ENCODE results near the gene TGFBR3. TPM values are rescaled to one million over a fixed set of nuclear protein-coding genes. Genes with fewer than 3 reads are reported as not detected.

TGFBR3 gene
- total and polyA plus RNA-seq, 7 donors: 1.2 to 170 (median 92.2) TPM

DNA sequence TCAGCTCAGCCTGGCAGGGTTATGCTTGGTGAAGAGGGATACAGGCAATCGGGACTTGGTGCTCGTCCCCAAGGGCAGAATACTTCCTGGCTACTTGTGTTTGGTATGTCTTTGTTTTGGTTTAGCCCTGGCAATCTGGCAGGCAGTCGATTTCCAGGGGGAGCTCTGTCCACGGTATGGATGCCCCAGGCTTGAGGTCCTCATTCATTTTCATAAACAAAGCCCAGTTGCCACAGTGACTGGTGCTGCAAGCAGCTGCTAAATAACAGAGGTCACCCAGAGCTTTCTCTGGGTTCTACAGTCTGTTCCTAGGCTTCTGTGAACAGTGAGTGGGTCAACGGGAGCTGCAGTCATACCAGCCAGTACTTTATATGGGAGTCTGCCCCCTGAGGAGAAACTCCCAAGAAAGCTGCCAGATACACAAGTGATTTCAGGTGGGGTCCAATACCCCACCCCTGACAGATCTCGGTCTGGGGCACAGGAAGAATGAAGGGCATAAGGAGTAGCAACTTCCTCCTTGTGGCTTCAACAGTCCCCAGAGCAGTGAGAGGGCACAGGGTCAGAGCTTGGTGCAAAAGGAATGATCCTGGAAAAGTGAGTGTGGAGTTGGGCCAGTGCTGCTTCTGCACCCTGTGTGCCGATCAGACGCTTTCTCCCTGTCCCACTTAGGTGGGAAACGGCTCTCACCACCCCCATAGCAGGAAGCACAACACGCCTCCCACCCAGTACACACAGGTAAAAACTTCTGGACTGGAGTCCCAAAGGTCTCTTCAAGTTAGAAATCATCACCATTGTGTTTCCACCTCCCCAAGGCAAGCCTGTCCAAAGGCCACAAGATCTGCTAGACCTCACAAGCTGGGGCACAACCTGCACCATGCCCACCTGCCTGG is 55.5 kb downstream of the TGFBR3 start:
- 13 to 44% methylated on average over 10 of the region's 10 CpGs for WGBS, 2 donors
- Histone ChIP-seq H3K36me3 (no peaks in the 10 kb centered on the region), H3K4me1 (peaks cover 0 to 83% (median 70%) of the 10 kb centered on the region in 4 donors), H3K27ac (peak overlapping the region; percentile 64 to 81 (median 79)), H3K27me3 (no peaks in the 10 kb centered on the region), H3K4me3 (no peak overlapping the region), H3K9me3 (no peaks in the 10 kb centered on the region)
- intact Hi-C loops (cut with DNase I): loop anchor here (5.0 kb wide), 1 partner anchor 88 kb away; no protein-coding TSS in a partner anchor
- peak; percentile 85 for DNase-seq
- TF ChIP-seq, protein P1, sequence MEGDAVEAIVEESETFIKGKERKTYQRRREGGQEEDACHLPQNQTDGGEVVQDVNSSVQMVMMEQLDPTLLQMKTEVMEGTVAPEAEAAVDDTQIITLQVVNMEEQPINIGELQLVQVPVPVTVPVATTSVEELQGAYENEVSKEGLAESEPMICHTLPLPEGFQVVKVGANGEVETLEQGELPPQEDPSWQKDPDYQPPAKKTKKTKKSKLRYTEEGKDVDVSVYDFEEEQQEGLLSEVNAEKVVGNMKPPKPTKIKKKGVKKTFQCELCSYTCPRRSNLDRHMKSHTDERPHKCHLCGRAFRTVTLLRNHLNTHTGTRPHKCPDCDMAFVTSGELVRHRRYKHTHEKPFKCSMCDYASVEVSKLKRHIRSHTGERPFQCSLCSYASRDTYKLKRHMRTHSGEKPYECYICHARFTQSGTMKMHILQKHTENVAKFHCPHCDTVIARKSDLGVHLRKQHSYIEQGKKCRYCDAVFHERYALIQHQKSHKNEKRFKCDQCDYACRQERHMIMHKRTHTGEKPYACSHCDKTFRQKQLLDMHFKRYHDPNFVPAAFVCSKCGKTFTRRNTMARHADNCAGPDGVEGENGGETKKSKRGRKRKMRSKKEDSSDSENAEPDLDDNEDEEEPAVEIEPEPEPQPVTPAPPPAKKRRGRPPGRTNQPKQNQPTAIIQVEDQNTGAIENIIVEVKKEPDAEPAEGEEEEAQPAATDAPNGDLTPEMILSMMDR (IDR thresholded peaks at IDR 0.05): peak in 1 of 4 experiments; percentile 23
- TF ChIP-seq POLR2A (IDR thresholded peaks at IDR 0.05): no peak
- peak; percentile 10 to 65 (median 55) for TF ChIP-seq POLR2AphosphoS5 (IDR thresholded peaks at IDR 0.05)
- TF ChIP-seq EP300 (IDR thresholded peaks at IDR 0.05): peak in 1 of 4 donors; percentile 72

DNA sequence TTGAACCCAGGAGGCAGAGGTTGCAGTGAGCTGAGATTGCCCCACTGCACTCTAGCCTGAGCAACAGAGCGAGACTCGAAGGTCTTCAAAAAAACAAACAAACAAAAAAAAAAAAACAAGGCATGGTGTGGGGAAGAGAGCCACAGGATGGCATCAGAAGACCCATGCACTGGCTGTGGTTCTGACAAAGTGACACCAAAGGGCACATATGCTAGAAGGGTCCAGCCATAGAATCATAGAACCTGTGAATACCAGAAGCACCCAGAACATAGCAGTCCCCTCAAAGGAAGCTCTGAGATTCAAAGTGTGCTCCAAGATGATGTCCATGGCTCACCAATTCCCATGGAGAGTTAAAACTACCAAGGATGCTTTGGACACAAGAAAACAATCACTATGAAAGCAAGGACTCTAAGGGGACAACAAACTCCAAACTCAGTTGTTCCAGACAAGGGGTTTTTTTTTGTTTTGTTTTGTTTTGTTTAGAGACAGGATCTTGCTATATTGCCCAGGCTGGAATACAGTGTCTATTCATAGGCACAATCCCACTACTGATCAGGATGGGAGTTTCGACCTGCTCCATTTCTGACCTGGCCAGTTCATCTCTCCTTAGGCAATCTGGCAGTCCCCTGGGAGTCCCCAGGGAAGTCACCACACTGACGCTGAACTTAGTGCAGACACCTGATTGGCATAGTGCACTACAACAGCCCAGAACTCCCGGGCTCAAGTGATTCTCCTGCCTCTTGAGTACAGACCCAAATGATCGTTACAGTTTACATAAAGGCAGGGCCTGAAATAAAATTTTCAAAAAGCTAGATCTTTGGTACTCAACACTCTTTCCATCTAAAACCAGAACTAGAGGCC is 56.4 kb downstream of the TGFBR3 start:
- DNase-seq: no peak
- no peak overlapping the region for H3K4me3 ChIP-seq

DNA sequence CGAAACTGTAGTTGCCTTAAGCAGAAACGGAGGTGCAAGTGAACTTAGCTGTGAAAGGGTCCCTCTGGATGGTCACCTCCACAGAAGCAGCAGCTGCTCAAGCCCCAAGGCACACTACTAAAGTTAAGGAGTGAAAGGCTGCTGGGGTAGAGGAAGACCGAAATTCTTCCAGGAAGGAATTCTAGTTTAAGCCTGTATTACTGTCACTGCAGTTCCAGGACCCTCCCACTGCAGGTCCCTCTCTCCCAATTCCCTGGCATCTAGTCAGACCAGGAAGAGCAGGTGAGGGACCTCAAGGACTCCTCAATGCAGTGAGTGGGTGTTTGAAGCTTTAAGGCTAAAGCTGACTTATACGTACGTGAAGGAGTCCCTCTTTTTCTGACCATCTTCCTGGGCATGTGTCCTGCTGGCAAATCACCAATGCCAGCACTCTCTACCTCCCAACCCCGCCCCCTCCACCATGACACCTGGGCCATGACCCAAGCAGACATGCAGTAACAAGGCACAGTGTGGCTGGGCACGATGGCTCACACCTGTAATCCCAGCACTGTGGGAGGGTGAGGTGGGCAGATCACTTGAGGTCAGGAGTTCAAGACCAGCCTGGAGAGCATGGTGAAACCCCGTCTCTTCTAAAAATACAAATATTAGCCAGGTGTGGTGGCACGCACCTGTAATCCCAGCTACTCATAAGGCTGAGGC is 57.2 kb downstream of the TGFBR3 start:
- peaks cover 0 to 68% (median 57%) of the 10 kb centered on the region in 4 donors for H3K4me1 ChIP-seq
- DNase-seq: no peak
- 22 to 64% methylated on average over 9 of the region's 9 CpGs for WGBS, 2 donors

More for the DNA sequence above, 56.4 kb downstream of the TGFBR3 start:
- Histone ChIP-seq H3K4me1 (peaks cover 0 to 74% (median 61%) of the 10 kb centered on the region in 4 donors), H3K27ac (peak overlapping the region; percentile 64 to 81 (median 79)), H3K36me3 (no peaks in the 10 kb centered on the region), H3K9me3 (no peaks in the 10 kb centered on the region), H3K27me3 (no peaks in the 10 kb centered on the region)
- TF ChIP-seq POLR2AphosphoS5 (IDR thresholded peaks at IDR 0.05) (no peak), EP300 (IDR thresholded peaks at IDR 0.05) (no peak), POLR2A (IDR thresholded peaks at IDR 0.05) (no peak)
- TF ChIP-seq, protein P1 (IDR thresholded peaks at IDR 0.05): no peak
- 66 to 82% methylated on average over 6 of the region's 6 CpGs for WGBS, 2 donors
- intact Hi-C loops (cut with DNase I): loop anchor here (5.0 kb wide), 2 partner anchors 37 to 87 kb away; no protein-coding TSS in a partner anchor

More for the DNA sequence above, 57.2 kb downstream of the TGFBR3 start:
- intact Hi-C loops (cut with DNase I): loop anchor here (5.0 kb wide), 1 partner anchor 36 kb away; no protein-coding TSS in a partner anchor
- Histone ChIP-seq H3K27me3 (no peaks in the 10 kb centered on the region), H3K36me3 (no peaks in the 10 kb centered on the region), H3K27ac (peak overlapping the region; percentile 43 to 81 (median 79)), H3K4me3 (no peak overlapping the region), H3K9me3 (no peaks in the 10 kb centered on the region)
- no peak for TF ChIP-seq POLR2AphosphoS5 (IDR thresholded peaks at IDR 0.05)
- TF ChIP-seq, protein P1 (IDR thresholded peaks at IDR 0.05): no peak
- TF ChIP-seq POLR2A (IDR thresholded peaks at IDR 0.05): no peak
- no peak for TF ChIP-seq EP300 (IDR thresholded peaks at IDR 0.05)
